Stimulated activated CD4-positive, alpha-beta T cell treated with anti-CD3 and anti-CD28 coated beads, Interleukin-15, amount 100 ng/mL, for 24 hours (primary cell): Measurements from ENCODE around the gene ADIPOQ.
"Not testable (repeated sequence)": the region's sequence is repeated elsewhere in the genome, so short reads cannot be mapped to it uniquely, and the experiment has no call there.

ENCODE experiments used
- DNase-seq: peaks from one replicate; pipeline ENCODE4 v3.0.0-alpha.2; 2020

ADIPOQ gene

DNA sequence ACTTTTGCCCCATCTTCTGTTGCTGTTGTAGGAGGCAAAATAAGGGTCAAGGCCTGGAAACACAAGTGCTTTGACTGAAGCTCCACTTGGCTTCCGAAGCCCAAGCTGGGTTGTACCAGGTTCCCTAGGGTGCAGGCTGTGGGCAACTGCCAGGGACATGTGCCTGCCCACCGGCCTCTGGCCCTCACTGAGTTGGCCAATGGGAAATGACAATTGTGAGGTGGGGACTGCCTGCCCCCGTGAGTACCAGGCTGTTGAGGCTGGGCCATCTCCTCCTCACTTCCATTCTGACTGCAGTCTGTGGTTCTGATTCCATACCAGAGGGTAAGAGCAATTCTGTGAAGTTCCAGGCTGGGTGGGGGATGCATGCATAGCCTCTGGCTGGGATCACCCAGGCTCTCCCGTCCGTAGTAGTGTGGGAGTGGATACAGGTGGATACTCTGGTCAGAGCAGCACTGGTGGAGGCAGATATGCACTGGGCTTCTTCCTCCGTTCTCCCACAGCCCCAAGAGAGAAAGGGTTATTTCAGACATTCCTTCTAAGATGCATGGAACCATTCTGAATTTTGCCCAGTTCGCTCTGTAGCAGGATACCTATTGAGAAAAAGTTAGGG, at the start of gene ADIPOQ:
TSS of gene ADIPOQ (plus strand) at position 285 of the 613 bp plus-strand sequence. CDS start 10,349 bp downstream, outside the sequence.
- DNase-seq: no peak

DNA sequence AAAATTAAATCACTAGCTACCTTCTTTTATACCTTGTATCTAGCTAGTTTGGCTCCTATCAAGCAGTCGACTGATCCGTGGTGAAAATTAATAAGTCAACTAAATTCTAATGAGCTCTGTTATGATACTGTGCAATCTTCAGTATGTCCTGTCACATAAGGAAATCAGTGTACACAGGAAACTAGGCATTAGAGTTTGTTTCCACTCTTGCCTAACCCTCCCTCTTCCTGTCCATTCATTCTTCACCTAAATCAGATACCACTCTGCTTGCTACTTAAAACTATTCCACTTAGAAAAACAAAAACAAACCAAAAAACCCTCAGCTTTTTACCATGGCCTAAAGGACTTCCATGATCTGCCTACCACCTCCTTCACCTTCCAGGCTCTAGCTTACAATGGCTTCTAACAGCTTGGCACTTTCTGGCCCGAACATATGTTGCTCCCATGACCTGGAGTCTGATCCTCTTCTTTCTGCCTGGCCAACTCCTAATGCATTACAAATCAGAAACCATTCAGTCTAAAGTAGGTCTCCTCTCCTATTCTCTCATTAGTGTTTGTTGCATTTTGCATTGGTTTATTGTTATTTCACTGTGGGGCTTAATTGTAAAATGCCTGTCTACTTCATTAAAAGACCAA, 44.2 kb upstream of the ADIPOQ start:
- DNase-seq: no peak

DNA sequence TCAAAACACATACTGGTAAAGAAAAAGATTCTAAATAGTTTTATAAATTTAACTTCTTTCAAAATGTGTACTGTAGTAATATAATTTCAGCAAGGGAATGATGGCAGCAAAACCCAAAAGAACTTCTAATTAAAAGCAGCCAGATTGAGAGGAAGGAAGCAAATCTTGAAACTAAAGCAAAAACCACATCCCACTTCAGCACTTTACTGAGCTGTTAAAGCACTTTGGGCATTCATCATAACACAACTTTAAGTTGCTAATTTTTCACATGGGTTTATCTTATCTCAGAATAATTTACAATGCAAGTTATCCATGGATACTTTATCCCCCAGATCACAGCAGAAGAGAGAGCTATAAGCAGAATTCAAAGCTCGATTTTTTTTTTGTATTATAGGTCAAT, 42.2 kb upstream of the ADIPOQ start:
- DNase-seq: no peak

DNA sequence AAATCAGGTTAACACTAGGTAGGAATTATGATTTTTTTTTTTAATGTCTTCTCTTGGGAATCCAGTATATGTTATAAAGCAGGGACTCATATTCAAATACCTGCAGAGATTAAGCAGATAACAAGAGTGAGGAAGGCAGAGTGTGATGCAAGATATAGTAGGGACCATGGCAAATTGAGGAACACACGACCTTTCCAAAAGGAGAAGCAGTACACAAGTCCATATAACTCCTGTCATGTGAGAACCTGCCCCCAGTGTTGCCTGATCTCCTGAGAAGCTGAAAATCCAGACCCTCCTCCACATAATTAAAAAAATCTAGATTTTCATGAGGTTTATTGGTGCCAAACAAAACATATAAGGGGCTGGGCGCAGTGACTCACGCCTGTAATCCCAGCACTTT, 39.8 kb upstream of the ADIPOQ start:
- DNase-seq: no peak

DNA sequence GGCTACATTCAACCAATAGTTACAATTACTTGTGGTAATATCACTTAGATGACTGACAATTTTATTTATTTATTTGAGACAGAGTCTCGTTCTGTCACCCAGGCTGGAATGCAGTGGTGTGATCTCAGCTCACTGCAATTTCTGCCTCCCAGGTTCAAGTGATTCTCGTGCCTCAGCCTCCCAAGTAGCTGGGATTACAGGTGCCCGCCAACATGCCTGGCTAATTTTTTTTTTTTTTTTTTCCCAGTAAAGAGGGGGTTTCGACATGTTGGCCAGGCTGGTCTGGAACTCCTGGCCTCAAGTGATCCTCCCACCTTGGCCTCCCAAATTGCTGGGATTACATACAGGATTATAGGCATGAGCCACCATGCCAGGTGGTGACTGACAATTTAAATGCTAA, 39.1 kb upstream of the ADIPOQ start:
- not testable (repeated sequence) for DNase-seq

DNA sequence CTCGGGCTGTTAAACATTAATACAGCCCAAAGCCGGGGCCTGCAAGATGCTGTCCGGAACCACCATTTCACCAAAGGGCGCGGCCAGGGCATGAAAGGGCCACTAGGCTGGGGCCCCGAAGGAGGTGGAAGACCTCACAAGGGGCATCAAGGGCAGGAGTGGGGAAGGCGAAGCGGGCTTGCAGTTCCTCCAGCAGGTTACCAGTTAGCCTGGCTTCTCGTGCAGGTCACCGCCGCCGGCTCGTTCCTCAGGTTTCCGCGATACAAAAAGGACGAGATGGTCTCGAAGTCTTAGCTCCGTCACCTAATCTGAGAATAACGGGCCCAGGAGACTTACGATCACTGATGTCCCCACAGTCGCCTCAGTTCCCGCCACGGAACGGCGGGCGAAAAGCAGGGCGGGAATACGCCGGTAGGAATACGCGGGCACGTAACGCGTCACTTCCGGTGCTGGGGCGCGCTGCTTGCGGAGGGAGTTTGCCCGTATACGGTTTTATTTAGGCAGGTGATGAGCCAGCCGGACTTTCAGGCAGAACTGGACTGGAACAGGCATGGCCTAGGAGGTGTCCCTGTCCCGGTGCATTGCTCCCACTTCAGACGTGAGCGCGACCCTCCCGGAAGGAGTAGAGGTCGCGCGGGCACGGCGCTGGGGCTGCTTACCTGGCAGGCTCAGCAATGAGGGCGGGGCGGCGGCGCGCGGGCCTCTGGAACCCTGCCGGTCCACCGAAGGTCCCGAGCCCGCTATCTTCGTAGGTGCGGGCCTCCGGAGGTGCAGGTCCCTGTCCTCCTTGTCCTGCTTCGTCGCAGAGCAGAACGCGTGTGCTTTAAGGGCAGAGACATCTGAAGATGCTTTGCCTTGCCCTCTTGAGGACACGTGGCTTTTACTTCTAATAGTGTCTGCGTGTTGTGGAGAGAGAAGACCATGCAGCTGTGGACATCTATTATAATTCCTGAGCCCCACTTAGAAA, 36.1 kb upstream of the ADIPOQ start, which contains the start of gene RFC4:
TSS of gene RFC4 (minus strand) at position 394 of the 967 bp plus-strand sequence. CDS start 1,769 bp downstream, outside the sequence.
- peak; percentile 94 for DNase-seq

DNA sequence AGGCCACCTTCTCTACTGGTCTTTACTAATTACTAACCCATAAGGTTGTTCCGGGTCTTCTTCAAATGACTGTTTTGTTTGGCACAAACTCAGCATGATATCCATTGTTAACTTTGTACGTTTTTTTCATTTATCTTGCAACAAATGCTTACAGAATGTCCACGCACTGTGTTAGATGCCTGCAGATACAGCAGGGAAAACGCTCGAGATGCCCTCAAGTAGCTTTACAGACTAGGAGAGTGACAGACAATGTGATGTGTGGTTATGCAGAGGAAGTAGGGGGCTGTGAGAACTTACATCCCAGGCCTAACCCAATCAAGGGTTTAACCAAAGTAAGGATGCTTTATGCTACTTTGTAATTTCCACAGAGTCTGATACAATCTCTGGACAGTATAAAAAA, 35.3 kb upstream of the ADIPOQ start:
- DNase-seq: no peak

DNA sequence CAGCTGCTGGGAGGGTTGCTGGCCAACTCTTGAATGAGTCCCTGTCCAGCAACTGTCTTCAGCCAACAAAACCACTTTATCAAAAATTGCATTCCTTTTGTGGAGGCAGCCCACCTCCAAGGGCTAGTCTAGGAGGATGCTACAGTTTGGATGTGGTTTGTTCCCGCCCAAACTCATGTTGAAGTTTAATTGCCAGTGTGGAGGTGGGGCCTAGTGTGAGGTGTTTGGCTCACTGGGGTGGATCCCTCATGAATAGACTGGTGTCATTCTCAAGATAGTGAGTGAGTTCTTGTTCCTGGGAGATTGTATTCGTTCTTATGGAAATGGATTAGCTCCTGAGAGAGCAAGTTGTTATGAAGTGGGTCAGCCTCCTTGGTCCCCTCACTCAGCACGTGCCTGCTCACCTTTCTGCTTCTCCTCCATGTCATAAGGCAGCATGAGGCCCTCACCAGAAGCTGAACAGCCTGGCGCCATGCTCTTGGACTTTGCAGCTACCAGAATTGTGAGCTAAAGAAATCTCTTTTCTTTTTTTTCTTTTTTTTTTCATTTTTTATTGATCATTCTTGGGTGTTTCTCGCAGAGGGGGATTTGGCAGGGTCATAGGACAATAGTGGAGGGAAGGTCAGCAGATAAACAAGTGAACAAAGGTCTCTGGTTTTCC, 32.0 kb upstream of the ADIPOQ start:
- no peak for DNase-seq

DNA sequence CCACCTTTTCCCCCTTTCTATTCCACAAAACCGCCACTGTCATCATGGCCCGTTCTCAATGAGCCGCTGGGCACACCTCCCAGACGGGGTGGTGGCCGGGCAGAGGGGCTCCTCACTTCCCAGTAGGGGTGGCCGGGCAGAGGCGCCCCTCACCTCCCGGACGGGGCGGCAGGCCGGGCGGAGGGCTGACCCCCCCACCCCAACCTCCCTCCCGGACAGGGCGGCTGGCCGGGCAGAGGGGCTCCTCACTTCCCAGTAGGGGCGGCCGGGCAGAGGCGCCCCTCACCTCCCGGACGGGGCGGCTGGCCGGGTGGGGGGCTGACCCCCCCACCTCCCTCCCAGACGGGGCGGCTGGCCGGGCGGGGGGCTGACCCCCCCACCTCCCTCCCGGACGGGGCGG, 31.2 kb upstream of the ADIPOQ start:
- not testable (repeated sequence) for DNase-seq

DNA sequence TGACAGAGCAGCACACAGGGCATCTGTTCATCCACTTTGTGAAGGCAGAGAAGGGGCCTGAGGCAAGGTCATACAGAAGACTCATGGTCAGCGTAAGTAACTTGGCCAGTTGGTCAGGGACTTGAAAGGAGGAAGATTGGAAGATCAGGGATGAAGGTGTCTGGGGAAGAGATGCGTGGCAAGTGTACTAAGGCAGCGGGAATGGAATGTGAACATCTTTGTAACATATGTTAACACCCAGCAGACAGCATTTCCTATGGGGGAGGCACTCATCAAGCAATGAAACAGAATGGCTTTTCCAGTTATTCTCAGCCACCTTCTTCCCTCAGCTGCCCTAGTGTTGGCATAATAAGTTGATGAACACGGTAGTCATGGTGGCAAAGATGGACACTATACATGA, 28.4 kb upstream of the ADIPOQ start:
- no peak for DNase-seq

DNA sequence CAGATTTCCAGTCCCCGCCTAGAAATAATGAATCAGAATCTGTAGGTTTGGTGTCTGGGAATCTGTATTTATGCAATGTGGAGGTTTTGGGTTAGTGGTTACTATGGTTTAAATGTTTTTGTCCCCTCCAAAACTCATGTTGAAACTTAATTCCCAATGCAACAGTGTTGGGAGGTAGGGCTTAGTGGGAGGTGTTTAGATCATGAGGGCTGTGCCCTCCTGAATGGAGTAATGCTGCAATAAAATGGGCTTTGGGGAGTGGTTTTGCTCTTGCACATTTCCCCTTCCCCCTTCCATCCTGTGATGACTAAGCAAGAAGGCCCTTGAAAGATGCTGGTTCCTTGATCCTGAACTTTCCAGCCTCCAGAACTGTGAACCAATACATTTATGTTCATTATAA, 27.1 kb upstream of the ADIPOQ start:
- no peak for DNase-seq

DNA sequence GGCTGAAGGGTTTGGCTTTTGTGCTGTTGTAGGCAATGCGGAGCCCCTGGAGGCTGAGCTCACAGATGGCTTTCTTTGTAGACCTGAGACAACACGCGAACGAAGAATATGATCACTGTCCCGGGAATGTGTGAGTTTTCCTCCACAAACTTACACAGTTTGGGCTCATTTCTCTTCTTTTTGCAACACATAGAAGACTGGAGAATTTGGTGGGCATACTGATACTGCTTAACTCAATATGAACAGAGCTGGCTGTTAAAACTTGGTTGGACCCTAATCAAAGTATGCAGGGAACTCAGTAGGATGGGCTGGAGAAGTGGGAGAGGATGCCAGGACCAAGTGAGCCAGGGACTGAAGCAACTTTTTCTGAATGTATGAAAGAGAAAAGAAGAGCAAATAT, 24.0 kb upstream of the ADIPOQ start:
- DNase-seq: no peak

DNA sequence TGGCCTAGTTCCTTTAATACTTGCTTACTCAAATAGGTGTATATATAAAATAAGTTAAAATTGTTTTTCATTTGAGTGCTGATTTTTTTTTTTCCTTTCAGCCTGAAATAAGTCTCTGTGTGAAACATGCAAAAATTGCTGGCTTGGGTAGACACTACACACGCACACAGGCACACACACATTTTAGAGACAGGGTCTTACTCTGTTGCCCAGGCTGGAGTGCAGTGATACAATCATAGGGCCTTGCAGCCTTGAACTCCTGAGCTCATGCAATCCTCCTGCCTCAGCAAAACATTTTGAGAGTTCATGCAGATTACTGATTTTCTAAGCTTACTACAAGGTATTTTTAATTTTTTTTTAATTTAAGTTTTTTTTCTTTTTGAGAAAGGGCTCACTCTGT, 23.6 kb upstream of the ADIPOQ start:
- no peak for DNase-seq

DNA sequence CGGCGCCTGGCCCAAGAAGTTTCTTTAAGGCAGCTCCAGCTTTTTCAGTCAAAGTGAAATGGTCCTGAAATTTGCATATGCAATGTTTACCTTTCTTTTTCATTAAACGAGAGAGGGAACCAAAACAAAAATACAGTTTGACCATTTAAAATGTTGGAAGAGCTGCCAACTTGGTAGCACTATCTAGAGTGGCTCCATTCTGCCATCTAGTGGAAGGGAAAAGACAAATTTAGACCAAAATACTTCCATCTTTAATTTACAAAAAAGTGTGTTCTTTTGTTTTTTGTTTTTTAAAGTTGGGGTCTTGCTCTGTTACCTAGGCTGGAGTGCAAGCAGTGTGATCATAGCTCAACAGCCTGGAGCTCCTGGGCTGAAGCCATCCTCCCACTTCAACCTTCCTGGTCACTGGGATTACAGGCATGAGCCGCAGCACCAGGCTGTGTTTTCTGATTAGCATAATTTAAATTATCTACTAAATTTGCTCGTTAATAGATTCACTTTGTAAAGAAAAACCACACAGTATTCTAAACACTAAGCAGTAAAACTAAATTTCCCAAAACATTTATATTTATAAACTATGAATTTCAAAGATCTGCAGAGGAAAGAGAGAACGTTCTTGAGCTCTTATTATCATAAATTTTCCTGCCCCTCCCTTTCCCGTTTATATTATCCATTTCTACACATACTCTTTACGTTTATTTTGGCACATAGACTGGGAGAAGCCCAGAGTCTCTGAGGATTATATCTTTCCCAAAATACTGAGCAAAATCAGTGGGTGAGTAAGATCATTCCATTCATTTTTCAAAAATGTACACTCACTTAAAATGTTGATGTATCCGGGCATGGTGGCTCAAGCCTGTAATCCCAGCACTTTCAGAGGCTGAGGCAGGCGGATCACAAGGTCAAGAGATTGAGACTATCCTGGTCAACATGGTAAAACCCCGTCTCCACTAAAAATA, 20.8 kb upstream of the ADIPOQ start:
- DNase-seq: no peak

DNA sequence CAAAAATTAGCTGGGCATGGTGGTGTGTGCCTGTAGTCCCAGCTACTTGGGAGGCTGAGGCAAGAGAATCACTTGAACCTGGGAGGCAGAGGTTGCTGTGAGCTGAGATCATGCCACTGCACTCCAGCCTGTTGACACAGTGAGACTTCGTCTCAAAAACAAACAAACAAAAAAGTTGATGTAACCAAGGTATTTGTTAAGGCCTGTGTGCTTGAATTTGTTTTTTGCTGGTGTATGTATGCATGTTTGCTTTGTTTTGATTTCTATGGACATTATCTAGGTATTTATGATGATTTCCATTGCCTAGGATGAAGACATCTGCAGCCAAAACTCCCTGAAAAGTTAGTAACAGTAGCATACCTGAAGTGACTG, 20.1 kb upstream of the ADIPOQ start:
- DNase-seq: not testable (repeated sequence)

DNA sequence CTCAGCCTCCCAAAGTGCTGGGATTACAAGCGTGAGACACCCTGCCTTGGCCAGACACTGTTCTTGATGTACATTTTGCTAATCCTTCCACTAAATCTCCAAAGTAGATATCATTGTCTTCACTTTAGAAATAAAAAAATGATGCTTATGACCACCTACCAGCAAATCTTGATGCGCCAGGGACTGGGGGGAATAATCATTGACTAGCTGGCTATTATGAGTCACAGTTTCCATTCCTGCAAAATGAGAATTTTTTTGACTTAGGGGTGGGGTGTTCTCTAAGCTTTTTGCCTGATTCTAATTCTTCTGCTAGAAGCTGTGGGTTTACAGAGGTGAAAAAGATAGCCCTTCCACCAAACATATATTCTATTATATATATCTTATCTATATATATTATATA, 19.1 kb upstream of the ADIPOQ start:
- DNase-seq: no peak

DNA sequence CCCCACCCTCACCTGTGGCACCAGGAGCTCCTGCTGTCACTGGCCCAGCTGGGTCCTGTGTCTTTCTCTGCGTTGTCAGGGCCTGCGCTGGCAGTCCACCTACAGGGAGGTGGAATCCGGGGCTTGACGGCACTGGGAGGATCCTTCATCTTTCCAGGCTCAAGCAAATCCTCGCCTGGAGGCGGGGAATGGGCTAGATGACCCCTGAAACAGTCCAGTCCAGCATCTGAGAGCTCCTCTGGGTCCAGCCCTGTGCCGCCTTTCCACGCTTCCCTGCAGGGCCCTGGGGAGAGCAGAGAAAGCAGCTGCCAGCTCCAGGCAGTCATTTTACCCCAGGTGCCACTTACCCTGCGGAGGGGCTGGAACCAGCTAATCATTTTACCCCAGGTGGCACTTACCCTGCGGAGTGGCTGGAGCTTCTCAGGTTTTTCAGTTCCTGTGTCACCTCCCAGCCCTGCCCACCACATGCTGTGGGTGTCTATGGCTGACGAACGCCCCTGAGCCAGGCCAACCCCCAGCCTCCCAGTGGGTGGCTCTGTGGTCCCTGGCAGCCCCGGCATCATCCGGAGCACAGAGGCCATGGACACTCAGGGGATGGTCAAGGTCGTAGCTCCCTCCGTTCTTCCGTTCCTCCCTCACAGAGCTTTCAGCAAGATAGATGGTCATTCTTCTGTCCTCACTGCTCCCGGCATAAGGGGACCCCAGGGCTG, 17.9 kb upstream of the ADIPOQ start:
- peak; percentile 22 for DNase-seq

DNA sequence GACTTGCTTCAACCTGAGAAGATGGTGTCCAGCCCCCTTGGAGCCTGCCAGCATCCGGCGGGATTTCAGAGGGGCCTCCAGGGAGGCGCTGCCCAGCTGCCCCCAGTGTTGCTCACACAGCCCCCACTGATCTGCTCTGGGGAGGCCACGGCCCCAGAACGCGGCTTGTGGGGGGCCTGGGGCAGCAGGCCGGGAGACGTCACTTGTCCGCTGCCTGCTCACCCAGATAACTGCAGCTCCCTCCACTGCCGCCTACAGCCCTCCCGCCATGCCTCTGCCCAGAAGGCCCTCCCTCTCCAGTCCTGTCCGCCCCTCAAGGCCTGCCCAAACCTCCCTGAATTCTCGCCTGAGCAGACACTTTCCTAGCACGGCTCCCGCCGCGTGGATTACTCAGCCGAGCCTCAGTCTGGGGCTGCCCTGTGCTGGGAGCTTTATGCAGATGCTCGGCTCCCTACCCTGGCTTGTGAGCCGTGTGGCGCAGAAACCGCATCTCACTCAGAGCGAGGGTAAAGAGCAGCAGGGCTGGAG, 17.2 kb upstream of the ADIPOQ start:
- DNase-seq: peak; percentile 74

DNA sequence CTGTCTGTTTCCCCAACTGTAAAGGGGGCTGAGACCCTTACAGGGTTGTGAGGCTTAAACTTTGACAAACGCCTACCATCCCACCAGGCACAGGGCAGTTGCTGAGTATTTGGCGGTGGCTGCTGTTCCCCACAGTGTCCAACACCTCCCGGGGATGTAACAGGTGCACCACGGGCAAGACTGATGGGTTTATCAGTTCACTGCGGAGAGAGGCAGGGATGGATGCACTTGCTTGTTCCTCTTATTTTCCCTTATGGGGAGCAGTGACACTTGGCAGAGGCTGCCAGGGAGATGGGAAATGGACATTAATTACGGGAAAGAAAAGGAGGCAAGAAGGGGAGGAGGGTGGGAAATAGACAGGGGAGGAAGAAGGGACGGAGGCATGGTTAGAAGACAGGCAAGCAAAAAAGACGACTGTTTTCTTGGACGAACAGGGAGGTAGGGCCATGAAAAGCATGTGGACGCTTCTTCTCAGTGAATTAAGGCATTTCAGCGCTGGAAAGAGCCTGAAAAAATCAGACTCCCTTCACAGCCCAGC, 16.6 kb upstream of the ADIPOQ start:
- no peak for DNase-seq

DNA sequence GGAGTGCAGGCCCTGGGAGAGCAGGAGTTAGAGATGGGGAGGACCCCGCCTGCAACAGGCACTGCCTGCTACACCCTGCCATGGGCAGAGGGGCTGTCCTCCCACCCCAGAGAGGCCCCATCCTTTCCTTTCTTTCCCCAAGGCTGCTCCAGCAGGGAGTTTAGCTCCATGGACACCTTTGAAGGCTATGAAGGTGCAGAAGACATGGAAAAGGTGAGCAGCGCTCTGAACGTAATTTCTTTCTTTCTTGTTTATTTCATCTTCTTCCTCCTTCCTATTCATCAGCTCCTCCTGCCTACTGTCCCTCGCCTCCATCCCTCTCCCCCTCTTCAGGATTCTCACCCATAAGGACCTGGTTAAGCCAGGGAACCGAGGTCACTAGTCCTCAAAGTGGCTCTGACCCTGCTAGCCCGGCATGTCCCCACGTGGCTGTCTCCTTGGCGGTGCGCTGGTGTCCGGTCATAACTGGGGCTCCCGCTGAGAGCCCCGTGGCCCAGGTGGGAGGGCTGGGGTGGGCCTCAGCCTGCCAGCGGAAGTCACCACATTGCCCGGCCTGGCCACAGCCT, 16.0 kb upstream of the ADIPOQ start:
- peak; percentile 49 for DNase-seq
